K562 (cell line): Measurements from ENCODE around the gene AGPAT1. TPM values are rescaled to one million over a fixed set of nuclear protein-coding genes. Genes with fewer than 3 reads are reported as not detected.
A peak's percentile ranks its signal among the peaks of the same experiment; 100 is the strongest.

Experiments used
- BHLHE40 ChIP-seq: IDR thresholded peaks from 2 replicates; pipeline ENCODE4 v1.6.1; 2011; ENCODE audit warnings: low read length, improper control_type of control experiment
- CEBPZ ChIP-seq: fragments of 150-350 bp; IDR thresholded peaks from 2 replicates; pipeline ENCODE4 v1.6.1; 2014; ENCODE audit warnings: low read depth, mild to moderate bottlenecking, low read length, borderline replicate concordance
- CHCHD3 ChIP-seq: fragments of 250-450 bp; sonication (Bioruptor Pico); IDR thresholded peaks from 2 replicates; pipeline ENCODE4 v2.1.2; 2022; ENCODE audit warnings: mild to moderate bottlenecking
- FOXA3 ChIP-seq, 2 experiments: fragments of 450-650 bp in 1 of 2; sonication (generic) in 1 of 2; formaldehyde crosslinking; IDR thresholded peaks in 1 of 2; conservative IDR thresholded peaks in 1 of 2; 2 replicates each; pipeline versions ENCODE4 v1.4.0 to v1.8.0; 2020 to 2022; ENCODE audit warnings: mild to moderate bottlenecking in 2 of 2, missing genetic modification reagents in 1 of 2
- HMG20B ChIP-seq: fragments of 250-450 bp; sonication (Bioruptor Pico); IDR thresholded peaks from 2 replicates; pipeline ENCODE4 v1.5.0; 2021; ENCODE audit warnings: mild to moderate bottlenecking
- HNRNPUL1 ChIP-seq: fragments of 200-400 bp; formaldehyde crosslinking; IDR thresholded peaks from 2 replicates; pipeline ENCODE4 v1.6.1; 2017; ENCODE audit warnings: low read length
- HSF4 ChIP-seq: fragments of 250-450 bp; sonication (Bioruptor Pico); IDR thresholded peaks from 2 replicates; pipeline ENCODE4 v2.1.2; 2022; ENCODE audit warnings: mild to moderate bottlenecking, moderate library complexity, borderline replicate concordance
- ID3 ChIP-seq, 2 experiments: fragments of 250-450 bp in 1 of 2; fragments of 450-650 bp in 1 of 2; sonication (Bioruptor Pico) in 1 of 2; IDR thresholded peaks; 2 replicates each; pipeline versions ENCODE4 v1.6.1 to v1.8.0; 2016 to 2021; ENCODE audit warnings: mild to moderate bottlenecking in 2 of 2, moderate library complexity in 2 of 2, missing compliant biosample characterization in 1 of 2, missing genetic modification characterization in 1 of 2
- PHF20 ChIP-seq: fragments of 450-650 bp; IDR thresholded peaks from 2 replicates; pipeline ENCODE4 v1.6.1; 2018; ENCODE audit not compliant: partially characterized antibody
- SPI1 ChIP-seq: IDR thresholded peaks from 2 replicates; pipeline ENCODE4 v1.6.1; 2011; ENCODE audit warnings: low read depth, low read length, control low read depth, borderline replicate concordance
- TBP ChIP-seq: optimal IDR thresholded peaks from 2 replicates; pipeline ENCODE3; 2011; ENCODE audit warnings: low read depth, low read length, improper control_type of control experiment
- TRIM25 ChIP-seq: fragments of 450-650 bp; IDR thresholded peaks from 2 replicates; pipeline ENCODE4 v1.7.0; 2016; ENCODE audit warnings: borderline replicate concordance
- USF1 ChIP-seq: sonication (generic); formaldehyde crosslinking; IDR thresholded peaks from 2 replicates; pipeline ENCODE4 v1.9.0; 2022; ENCODE audit warnings: mild to moderate bottlenecking, missing genetic modification reagents
- ZBTB8A ChIP-seq: fragments of 450-650 bp; IDR thresholded peaks from 2 replicates; pipeline ENCODE4 v1.6.1; 2018; ENCODE audit warnings: mild to moderate bottlenecking, moderate library complexity; ENCODE audit not compliant: partially characterized antibody
- ZNF655 ChIP-seq: fragments of 250-450 bp; sonication (Bioruptor Pico); IDR thresholded peaks from 2 replicates; pipeline ENCODE4 v1.5.0; 2021
- polyA plus RNA-seq, 8 experiments: library from polyadenylated mRNA; depleted of rRNA in 4 of 8; stranded (reverse) in 5 of 8; unstranded in 3 of 8; fragments of >200 nt; fragmentation: Nextera tagmentation in 2 of 8; fragmentation: Illumina TruSeq in 1 of 8; extraction: Ambion mirVana in 2 of 8; extraction: Trizol in 1 of 8; gene quantifications; 2 replicates each; pipeline versions ENCODE4 v1.2.1 to v1.2.3, GENCODE V29; 2011 to 2014; ENCODE audit warnings: inconsistent platforms in 1 of 8, missing spikeins in 1 of 8
- total RNA-seq, 7 experiments: library from RNA; depleted of rRNA in 6 of 7; stranded (reverse); fragments of >200 nt in 6 of 7; fragmentation: Illumina TruSeq in 2 of 7; extraction: Trizol in 2 of 7; gene quantifications; 2 replicates each; pipeline versions ENCODE4 v1.2.1 to v1.2.3, GENCODE V29; 2011 to 2021; ENCODE audit warnings: low replicate concordance in 1 of 7

Gene AGPAT1
- total and polyA plus RNA-seq, 9 of the 15 experiments (the other 6 are each of a cell fraction or from before 2014, with no cell fraction given), result 37.9 to 176 (median 69.4) TPM

GRCh38 chr6:32178547-32179440 is 2.9 kb upstream of the AGPAT1 start (continued):
- 0 out of 2 replicates have a peak, but pooled peaks have one; percentile 69 for TF ChIP-seq TRIM25
- no peak for TF ChIP-seq PHF20
- TF ChIP-seq USF1 (CRISPR knock-in tag), result peak; percentile 86
- no peak for TF ChIP-seq CEBPZ
- TF ChIP-seq SPI1, result no peak
- no peak for TF ChIP-seq ZNF655 (CRISPR knock-in tag)
- TF ChIP-seq BHLHE40, result peak; percentile 87
- TF ChIP-seq TBP, result peak; percentile 60
- no peak for TF ChIP-seq ID3 (CRISPR knock-in tag; IDR thresholded peaks at IDR 0.05)
- TF ChIP-seq ID3 (tag; IDR thresholded peaks at IDR 0.05), result no peak
- no peak for TF ChIP-seq HSF4
- TF ChIP-seq FOXA3 (CRISPR knock-in tag; conservative IDR thresholded peaks at IDR 0.05 in 1 of 2, IDR thresholded peaks at IDR 0.05 in 1 of 2), result no peak
- TF ChIP-seq CHCHD3 (CRISPR knock-in tag), result no peak
- TF ChIP-seq HMG20B (CRISPR knock-in tag), result no peak
- no peak for TF ChIP-seq ZBTB8A
- no peak for TF ChIP-seq HNRNPUL1
